Hippocampal formation (tissue), 2 donors: ENCODE measurements around the gene ANP32E.
A peak's percentile ranks its signal among the peaks of the same experiment; 100 is the strongest.
"Not testable (repeated sequence)": the region's sequence is repeated elsewhere in the genome, so short reads cannot be mapped to it uniquely, and the experiment has no call there.

ENCODE experiments used
- DNase-seq, 2 donors: peaks; one replicate each; lab custom pipeline; 2025; lab: John Stamatoyannopoulos, UW

Gene ANP32E

DNA sequence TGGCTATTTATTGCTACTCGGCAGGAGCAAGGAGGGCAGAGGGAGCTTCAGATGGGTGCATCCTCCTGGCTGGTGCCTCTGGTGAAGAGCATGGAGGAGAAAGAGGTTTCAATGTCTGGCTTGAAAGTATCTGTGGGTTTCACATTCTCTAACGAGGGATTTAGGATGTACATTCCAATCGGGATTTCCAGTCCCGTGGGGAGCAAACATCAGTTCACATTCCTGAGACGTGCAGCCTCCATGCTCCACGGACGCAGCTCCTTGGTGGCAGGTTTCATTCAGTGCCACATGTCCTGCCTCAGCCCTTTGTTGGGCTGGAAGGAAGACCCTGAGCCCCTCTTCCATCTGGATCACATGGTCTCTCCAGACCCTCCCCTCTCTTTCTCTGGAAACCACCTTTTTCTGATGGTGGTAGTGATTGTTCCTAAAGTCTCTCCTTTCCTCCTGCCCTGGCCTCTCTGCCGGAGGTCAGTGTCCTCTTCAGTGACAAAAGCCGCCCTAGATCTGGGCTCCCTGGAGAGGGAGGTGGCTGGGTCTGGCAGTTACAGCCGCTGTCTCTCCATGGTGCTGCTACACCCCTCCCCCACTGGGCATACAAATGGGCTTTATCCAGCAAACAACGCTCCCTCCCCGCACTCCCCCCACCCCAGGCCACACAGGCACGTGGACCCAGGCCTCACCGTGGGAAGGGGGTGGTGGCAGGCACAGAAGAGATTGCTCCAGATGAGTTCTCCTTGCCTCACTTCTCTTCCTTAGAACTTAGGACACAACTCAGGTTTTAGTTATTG is 20.8 kb upstream of the ANP32E start:
- DNase-seq, result peak; percentile 63 to 65

DNA sequence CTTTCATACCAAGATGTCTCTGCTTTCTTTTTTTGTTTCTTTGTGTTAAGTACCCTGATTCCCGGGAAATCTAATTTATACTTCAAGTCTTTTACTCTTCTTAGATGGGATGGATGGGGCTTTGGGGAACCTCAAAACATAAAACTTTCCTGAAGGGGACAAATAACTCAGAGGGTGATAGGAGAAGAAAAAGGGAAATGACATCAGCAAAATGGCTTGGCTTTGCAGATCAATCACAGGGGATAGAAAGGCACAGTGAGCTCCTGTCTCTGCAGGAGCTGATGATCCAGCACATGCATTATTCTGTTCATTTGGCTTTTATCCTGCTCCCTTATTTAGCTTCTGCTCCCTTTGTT is 20.3 kb upstream of the ANP32E start:
- no peak for DNase-seq

DNA sequence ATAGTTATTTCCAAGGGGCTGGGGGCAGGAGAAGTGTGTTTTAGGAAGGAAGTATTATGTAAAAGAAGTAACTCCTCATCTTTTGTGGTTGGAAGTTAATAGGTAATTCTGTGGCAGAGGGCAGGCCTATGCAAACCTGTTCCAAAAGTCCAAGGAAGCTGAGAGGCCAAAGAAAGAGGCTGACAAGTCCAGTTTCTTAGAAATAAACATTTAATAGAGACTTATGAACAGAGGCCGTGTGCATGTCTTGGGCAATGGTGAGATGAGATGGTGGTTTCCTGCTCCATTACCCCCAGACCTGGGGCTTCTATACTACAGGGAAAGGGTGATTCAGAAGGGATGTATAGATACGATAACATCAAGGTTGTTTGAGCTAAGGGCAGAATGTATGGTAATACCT is 14.0 kb upstream of the ANP32E start:
- DNase-seq, result no peak

DNA sequence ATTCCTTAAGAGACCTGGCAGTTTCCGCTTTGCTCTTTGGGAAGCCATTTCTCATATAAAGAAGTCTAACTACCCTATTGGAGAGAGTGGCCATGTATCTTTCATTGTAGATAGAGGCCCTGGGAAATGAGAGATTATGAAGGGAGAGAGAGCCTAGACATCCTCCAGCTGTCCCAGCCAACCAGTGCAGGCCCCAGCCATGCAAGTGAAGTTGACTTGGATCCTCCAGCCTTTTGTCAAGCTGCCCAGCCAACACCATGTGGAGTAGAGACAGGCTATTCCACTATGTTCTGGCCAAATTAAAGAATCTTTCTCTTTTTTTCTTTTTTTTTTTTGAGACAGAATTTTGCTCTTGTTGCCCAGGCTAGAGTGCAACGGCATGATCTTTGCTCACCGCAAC is 7.1 kb upstream of the ANP32E start:
- DNase-seq, result no peak

DNA sequence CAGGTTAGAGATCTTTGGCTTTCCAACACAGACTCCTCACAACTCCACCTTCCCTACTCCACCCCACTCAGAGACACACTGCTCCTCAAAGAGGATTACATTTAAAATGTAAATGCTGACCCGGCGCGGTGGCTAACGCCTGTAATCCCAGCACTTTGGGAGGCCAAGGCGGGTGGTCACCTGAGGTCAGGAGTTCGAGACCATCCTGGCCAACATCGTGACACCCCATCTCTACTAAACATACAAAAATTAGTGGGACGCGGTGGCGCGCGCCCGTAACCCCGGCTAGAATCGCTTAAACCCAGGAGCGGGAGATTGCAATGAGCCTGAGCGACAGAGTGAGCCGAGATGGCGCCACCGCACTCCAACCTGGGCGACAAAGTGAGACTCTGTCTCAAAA is 1.8 kb upstream of the ANP32E start:
- DNase-seq, result no peak

DNA sequence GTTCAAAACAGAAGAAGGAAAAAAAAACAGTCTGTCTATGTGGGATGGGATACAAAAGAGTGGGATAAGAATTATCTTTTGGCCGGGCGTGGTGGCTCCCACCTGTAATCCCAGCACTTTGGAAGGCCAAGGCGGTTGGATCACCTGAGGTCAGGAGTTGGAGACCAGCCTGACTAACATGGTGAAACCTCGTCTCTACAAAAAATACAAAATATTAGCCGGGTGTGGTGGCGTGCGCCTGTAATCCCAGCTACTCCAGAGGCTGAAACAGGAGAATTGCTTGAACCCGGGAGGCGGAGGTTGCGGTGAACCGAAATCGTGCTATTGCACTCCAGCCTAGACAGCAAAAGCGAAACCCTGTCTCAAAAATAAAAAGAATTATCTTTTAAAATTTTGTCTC is 1.3 kb upstream of the ANP32E start:
- not testable (repeated sequence) for DNase-seq

DNA sequence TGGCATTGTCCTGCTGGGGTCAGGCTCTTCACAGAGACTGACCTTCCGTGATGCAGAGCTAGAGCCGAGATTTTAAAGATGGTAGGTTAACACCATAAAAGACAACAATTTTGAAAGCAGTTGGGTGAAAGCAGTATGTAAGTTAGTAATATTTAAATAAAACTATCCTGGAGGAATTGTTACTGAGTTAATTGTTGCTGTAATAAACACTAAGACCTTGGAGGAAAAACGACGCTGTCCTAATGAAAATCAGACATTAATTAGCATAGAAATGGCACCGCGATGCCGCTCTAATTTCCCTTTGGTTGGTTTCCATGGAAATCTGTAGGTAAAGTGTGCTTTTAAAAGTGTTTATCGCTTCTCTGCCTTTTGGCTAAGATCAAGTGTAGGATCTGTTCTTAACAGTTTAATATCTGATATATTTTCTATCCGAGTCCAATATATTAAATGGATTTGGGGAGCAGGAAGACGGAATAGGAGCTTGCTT is 745 bp upstream of the ANP32E start:
- DNase-seq, result no peak

DNA sequence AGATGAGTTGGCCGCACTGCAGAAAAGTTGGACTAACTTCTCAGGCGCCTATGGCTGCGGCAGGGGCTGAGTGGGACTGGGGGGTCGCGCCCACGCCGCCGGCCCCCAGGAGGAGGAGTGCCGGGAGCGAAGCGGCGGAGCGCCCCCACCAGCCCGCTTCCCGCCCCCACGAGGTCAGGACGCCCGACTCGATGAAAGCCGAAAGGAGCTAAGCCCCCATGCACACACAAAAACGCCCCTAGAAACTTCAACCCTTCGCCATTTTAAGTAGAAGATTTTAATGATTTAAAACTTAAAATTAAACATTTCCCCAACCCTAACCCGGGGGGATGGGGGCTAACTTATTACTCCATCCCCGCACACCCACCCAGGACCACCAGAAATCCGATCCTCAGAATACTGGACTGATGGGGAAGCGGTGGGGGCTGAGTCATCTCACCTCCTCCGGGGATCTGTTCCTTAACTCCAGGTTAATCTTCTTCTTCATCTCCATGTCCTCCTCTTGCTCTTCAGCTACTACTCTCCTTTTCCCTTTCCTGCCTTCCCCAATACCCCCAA is 539 bp downstream of the ANP32E start:
- DNase-seq, result no peak

DNA sequence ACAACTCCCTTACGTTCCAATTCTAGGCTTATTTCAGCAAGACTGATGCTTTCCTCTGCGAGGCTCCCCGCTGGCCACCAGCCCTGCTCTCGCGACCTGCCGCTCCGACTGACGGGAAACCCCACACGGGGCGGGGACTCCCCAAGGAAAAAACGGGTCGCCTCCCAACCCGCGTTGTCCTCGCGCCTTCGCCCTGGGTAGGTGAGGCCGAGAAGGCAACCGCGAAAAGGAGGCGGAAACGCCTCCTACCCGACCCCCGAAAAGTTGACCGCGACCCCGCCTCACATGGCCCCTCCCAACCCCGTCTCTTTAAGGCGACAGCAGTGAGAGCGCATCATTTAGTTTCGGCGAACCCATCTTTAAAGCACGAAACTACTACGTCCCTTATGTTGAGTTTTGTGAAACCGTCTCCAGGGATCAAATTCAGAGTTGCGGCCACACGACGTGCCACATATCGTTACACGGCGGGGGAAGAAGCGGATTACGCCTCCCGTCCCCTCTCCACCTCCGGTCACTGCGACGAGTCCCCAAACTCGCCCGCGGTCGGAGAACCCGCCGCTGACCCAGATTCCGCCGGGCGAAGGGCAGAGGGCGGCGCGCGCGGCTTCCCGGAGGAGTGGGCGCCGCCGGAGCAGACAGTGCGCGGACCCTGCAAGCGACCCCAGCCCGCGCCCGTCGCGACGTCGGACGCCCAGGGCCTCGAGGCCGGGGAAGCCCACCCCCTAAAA is 1.2 kb downstream of the ANP32E start:
- DNase-seq, result peak; percentile 49 to 76

DNA sequence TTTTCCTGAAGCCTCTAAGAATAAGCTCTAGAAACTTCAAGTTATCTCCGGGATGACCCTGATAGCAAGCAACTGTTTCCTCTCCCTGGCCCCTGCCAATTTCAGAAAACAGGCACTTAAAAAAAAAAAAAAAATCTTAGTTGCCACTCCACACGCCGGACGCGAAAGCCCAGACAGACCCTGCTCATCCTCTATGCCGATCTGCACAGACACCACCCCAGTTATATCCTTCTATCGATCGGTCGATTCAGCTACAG is 1.7 kb downstream of the ANP32E start:
- DNase-seq, result no peak

DNA sequence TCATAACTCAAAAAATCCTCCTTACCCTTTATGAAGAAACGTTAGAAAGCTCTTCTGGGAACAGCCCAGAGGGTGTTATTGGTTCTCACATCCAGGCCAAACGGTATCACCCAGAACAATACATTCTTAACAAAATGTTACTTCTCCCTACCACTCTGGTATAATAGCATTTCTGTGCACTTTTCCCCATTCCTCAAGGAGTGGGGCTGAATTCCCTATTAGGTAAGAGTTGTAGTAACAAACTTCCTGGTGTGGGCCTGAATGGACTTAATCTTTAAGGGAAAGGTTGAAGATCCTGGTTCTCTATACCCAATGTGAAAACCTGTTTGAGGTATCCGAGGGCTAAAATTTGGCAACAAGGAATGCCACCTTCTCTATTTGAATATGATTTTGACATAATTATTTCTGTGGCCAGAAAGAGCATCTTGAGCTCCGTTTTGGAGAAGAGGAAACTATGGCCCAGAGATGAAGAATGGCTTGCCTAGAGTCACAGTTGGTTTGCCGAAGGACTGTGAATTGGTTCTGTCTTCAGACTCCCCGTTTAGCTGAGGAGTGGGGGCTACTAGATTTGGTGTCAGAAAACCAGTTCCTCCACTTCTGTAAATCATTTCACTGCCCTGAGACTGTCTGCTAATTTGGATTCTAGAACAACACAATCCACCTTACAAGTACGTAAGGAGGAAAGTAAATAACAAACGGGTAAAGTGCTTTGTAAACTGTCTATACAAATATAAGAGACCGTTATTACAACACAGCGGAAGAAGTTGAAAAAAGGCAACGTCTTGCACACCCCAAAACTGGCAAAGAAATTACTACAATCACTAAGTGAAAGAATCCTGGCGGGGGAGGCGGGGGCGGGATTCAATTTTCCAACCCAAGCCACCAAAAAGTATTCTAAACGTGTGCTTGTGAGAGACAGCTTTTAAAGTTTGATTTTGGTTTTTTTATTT is 2.3 kb downstream of the ANP32E start:
- no peak for DNase-seq

DNA sequence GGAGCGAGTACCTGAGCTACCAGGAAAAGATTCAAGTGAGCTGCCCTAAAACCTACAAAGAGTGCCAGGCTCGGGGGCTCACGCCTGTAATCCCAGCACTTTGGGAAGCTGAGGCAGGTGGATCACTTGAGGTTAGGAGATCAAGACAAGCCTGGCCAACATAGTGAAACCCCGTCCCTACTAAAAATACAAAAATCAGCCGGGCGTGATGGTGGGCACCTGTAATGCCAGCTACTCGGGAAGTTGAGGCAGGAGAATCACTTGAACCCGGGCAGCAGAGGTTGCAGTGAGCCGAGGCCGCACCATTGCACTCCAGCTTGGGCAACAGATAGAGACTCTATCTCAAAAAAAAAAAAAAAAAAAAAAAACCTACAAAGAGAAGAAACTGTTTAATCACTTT is 3.0 kb downstream of the ANP32E start:
- DNase-seq, result not testable (repeated sequence)

DNA sequence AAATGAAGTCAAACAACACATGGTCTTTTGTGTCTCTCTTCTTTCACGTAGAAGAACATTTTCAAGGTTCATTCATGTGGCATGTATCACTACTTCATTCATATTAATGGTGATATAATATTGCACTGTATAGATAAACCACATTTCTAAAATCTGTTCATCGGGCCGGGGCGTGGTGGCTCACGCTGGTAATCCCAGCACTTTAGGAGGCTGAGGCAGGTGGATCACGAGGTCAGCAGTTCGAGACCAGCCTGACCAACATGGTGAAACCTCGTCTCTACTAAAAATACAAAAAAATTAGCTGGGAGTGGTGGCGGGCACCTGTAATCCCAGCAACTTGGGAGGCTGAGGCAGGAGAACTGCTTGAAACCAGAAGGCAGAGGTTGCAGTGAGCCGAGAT is 7.7 kb downstream of the ANP32E start:
- DNase-seq, result not testable (repeated sequence)

DNA sequence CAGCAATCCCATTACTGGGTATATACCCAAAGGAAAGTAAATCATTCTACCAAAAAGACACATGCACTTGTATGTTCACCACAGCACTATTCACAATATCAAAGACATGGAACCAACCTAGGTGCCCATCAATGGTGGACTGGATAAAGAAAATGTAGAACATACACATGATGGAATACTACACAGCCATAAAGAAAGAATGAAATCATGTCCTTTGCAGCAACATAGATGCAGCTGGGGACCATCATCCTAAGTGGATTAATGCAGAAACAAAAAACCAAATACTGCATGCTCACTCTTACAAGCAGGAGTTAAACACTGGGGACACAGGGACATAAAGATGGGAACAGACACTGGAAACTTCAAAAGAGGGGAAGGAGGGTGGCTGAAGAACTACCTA is 8.7 kb downstream of the ANP32E start:
- DNase-seq, result no peak

DNA sequence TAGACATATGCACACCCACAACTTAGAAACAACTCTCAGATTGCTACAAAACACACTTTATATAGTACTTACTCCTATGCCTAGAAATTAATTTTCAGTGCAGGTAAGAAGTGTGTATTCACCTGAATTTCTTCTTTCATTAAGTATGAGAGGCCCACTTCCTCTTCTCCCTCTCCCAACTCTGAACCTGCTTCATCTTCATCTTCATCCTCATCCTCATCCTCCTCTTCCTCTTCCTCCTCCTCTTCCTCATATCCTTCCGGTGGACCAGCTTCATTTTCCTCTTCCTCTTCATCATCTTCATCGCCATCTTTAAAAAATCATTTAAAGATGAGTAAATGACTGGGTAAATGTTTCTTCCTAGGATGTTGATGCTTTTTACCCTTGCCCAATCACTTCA is 9.4 kb downstream of the ANP32E start:
- DNase-seq, result no peak

DNA sequence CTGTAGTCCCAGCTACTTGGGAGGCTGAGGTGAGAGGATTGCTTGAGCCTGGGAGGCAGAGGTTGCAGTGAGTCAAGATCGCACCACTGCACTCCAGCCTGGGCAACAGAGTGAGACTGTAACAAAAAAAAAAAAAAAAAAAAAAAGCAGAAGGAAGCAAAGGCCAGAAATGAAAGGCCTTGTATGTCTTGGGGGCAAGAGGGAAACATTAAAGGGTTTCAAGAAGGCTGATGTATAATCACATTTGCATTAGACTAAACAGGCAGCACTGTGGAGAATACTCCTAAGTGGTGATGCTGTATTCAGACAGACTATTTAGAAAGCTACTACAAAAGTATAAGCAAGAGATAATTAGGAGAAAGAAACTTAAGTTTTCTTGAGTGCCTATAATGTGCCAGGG is 10.4 kb downstream of the ANP32E start:
- no peak for DNase-seq

DNA sequence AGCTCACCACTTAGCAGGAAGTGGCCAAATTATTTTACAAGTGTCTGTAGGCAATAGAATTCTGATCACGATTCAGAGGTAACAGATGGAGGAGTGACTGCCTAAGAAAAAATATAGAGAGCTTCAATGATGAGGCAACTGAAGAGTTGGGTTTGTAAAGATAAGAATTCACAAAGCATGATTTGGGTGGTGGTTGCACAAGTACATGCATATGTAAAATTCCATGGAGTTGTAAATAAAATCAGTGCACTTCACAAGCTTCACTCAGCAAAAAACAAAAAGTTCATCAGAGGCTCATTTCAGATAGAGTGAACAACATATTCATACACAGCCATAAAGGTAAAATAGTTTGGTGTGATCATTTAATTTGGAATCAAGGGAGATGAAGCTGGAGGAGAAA is 10.9 kb downstream of the ANP32E start:
- DNase-seq, result no peak

DNA sequence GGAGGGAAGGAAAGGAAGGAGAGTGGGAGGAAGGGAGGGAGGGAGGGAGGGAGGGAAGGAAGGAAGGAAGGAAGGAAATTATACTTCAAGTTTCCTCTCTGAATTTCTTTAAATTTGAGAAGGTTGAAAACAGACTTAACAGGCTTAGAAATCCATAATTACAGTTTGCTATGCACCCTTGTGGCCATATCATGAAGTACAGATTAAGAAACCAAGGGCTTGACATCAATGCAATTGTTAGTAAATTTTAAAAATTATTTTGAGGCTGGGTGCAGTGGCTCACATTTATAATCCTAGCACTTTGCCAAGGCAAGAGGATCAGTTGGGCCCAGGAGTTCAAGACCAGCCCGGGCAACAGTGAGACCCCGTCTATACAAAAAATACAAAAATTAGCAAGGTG is 14.4 kb downstream of the ANP32E start:
- DNase-seq, result no peak

DNA sequence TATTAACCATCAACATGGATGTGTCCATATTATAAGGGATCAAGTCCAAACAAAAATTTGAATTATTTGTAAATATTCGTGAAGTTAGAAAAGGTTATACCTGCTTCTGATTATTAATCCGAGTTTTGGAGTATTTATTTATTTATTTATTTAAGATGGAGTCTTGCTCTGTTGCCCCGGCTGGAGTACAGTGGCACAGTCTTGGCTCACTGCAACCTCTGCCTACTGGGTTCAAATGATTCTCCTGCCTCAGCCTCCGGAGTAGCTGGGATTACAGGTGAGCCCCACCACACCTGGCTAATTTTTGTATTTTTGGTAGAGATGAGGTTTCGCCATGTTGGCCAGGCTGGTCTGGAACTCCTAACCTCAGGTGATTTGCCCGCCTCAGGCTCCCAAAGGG is 20.1 kb downstream of the ANP32E start:
- DNase-seq, result not testable (repeated sequence)

DNA sequence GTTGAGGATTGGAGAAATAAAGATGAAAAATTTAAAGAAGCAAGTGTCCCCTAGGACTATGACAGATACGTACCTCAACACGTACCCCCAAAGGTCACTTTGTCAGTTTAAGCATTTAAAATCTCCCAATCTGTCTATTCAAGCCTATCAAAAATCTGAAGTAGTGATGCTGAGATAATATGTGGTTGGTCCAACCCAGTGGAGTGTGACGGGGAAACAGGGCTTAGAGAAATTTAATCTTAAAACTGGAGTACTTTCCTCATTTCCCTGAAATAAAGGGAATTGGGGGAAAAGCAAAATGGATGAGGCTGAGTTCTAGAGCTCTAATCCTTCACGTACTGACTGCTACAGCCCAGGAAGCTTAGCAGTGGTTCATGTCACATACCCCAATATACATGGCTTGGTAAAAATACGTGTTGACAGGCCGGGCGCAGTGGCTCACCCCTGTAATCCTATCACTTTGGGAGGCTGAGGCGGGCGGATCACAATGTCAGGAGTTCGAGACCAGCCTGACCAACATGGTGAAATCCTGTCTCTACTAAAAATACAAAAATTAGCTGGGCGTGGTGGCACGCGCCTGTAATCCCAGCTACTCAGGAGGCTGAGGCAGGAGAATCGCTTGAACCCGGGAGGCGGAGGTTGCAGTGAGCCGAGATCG is 21.7 kb downstream of the ANP32E start:
- not testable (repeated sequence) for DNase-seq

DNA sequence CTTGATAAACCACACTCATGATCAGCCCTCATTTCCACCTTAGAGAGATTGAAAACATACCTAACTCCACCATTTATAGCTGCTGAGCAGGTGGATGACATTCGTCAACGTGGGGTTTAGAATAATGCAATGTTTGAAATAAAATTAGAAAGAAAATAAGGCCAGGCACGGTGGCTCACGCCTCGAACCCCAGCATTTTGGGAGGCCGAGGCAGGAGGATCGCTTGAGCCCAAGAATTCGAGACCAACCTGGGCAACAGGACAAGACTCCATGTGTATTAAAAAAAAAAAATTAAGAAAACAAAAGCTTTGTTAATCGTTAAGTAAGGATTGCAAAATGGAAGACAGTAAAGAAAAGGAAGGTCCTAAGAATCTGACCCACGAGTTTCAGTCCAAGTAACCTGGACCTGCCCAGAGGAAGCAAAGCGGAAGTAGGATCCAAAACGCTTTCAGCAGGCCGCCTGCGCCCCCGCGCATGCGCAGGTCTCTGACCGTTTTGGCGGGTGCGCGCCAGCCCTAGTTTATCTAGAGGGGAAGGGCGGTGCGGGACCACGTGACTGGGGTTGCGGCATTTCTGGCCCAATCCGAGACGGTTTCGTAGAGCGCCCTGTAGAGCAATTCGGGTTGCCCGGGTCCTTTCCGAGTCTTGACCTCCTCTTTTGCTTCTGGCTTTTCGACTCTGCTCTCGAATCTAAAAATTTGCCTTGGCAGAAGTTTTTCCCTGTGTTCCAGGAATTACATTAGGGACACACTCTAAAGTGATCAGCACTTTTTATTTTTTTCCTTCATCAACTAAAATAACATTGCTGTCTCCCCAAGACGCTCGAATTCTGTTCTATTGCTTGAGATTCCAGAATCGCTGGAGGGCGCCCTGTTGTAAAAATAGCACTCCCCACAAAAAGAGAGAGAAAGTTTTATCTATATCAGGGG is 22.5 kb downstream of the ANP32E start:
- DNase-seq, result peak; percentile 93 to 94
